CD4-positive, alpha-beta memory T cell (primary cell): ENCODE results near the gene RFPL1. TPM values are rescaled to one million over a fixed set of nuclear protein-coding genes. Genes with fewer than 3 reads are reported as not detected.
"Not testable (repeated sequence)": the region's sequence is repeated elsewhere in the genome, so short reads cannot be mapped to it uniquely, and the experiment has no call there.

ENCODE experiments used
- CTCF ChIA-PET: fragments of 350-600 bp; sonication (Branson Sonifier 250); formaldehyde crosslinking; loops from one replicate; lab custom pipeline; 2021; ENCODE audit warnings: inconsistent platforms; ENCODE audit not compliant: partially characterized antibody; lab: Charles Lee
- POLR2A ChIA-PET: fragments of 350-600 bp; sonication (Branson Sonifier 250); formaldehyde crosslinking; loops from one replicate; lab custom pipeline; 2021; ENCODE audit not compliant: partially characterized antibody; lab: Charles Lee
- DNase-seq, 5 donors: peaks; one replicate each; pipeline versions ENCODE4 v3.0.0 to v3.0.0-alpha.2; 2020 to 2022; ENCODE audit warnings: mixed read lengths in 1 of 5
- H3K27ac ChIP-seq: one replicate; pipeline ENCODE4 v1.7.0; 2013; ENCODE audit warnings: low read depth, low read length
- H3K27me3 ChIP-seq: 2 replicates; pipeline ENCODE4 v1.7.0; 2013; ENCODE audit warnings: mild to moderate bottlenecking, low read length, moderate library complexity; ENCODE audit not compliant: insufficient read depth
- H3K36me3 ChIP-seq: 2 replicates; pipeline ENCODE4 v1.7.0; 2013; ENCODE audit warnings: mild to moderate bottlenecking, low read length, moderate library complexity; ENCODE audit not compliant: insufficient read depth
- H3K4me1 ChIP-seq: 2 replicates; pipeline ENCODE4 v1.7.0; 2013; ENCODE audit warnings: mild to moderate bottlenecking, low read length, moderate library complexity; ENCODE audit not compliant: insufficient read depth
- H3K4me3 ChIP-seq, 2 donors: one replicate each; pipeline ENCODE4 v1.7.0; 2013; ENCODE audit warnings: low read length in 2 of 2, mild to moderate bottlenecking in 1 of 2
- H3K9me3 ChIP-seq, 2 donors: one replicate each; pipeline ENCODE4 v1.7.0; 2013; ENCODE audit warnings: low read length in 2 of 2, control low read depth in 1 of 2; ENCODE audit not compliant: control insufficient read depth in 1 of 2
- H3K27ac Mint-ChIP-seq, 7 donors: one replicate each; pipeline ENCODE4 v1.8.0; 2020 to 2021; ENCODE audit warnings: mixed read lengths in 7 of 7, mild to moderate bottlenecking in 6 of 7, inconsistent platforms in 3 of 7, moderate library complexity in 3 of 7
- H3K27me3 Mint-ChIP-seq, 2 donors: one replicate each; pipeline ENCODE4 v1.8.0; 2020 to 2021; ENCODE audit warnings: mixed read lengths in 2 of 2
- H3K36me3 Mint-ChIP-seq, 2 donors: one replicate each; pipeline ENCODE4 v1.8.0; 2020 to 2021; ENCODE audit warnings: mixed read lengths in 2 of 2, inconsistent platforms in 1 of 2, mild to moderate bottlenecking in 1 of 2
- H3K4me1 Mint-ChIP-seq, 4 donors: one replicate each; pipeline ENCODE4 v1.8.0; 2020 to 2021; ENCODE audit warnings: mixed read lengths in 4 of 4, mild to moderate bottlenecking in 1 of 4
- H3K4me3 Mint-ChIP-seq, 8 donors: one replicate each; pipeline ENCODE4 v1.8.0; 2020 to 2021; ENCODE audit warnings: mixed read lengths in 8 of 8, mild to moderate bottlenecking in 7 of 8, moderate library complexity in 6 of 8, inconsistent platforms in 3 of 8
- H3K9me3 Mint-ChIP-seq, 8 donors: one replicate each; pipeline ENCODE4 v1.8.0; 2020 to 2021; ENCODE audit warnings: mixed read lengths in 8 of 8, mild to moderate bottlenecking in 5 of 8, inconsistent platforms in 3 of 8, moderate library complexity in 1 of 8
- intact Hi-C: fragments of 100-400 bp; cut with micrococcal nuclease; formaldehyde crosslinking; loops from one replicate; pipeline ENCODE4 v1.15.1; 2023
- polyA plus RNA-seq, 2 donors: library from polyadenylated mRNA; unstranded; fragments of 300-500 nt; fragmentation: Illumina TruSeq; gene quantifications; one replicate each; pipeline ENCODE4 v1.2.3, GENCODE V29; 2021
- total RNA-seq, 2 experiments: library from RNA; stranded (reverse); gene quantifications; one replicate each; pipeline ENCODE4 v1.2.3, GENCODE V29; 2021

Gene RFPL1
- not detected for total RNA-seq
- polyA plus RNA-seq = not detected

GRCh38 chr22:29438283-29438682 is at the start of gene RFPL1:
Gene RFPL1 (plus strand): TSS chr22:29438583.
- H3K27me3 ChIP-seq, DNase-seq, H3K36me3 Mint-ChIP-seq, H3K27ac ChIP-seq, H3K4me3 Mint-ChIP-seq, H3K9me3 ChIP-seq, H3K9me3 Mint-ChIP-seq, H3K4me1 Mint-ChIP-seq, H3K36me3 ChIP-seq, intact Hi-C loops, H3K4me3 ChIP-seq, H3K4me1 ChIP-seq, H3K27ac Mint-ChIP-seq, POLR2A ChIA-PET, CTCF ChIA-PET: not testable (repeated sequence)
- peaks cover 7 to 10% of the 10 kb centered on the region in 2 donors for H3K27me3 Mint-ChIP-seq

- ChIA-PET POLR2A (interaction anchor here (1.0 to 1.5 kb wide), 4 partner anchors 26 to 166 kb away, joined by 3 to 9 read pairs (median 3); partner anchors contain the start of gene THOC5), CTCF (interaction anchor here (0.7 to 2.7 kb wide), 4 partner anchors 9 to 165 kb away, joined by 3 to 8 read pairs (median 4); partner anchors contain the start of gene THOC5)
- H3K27ac ChIP-seq = peak overlapping the region; percentile 86
- H3K4me3 ChIP-seq = peak overlapping the region; percentile 64 to 77
- no peaks in the 10 kb centered on the region for H3K9me3 Mint-ChIP-seq
- peaks cover 26 to 52% (median 39%) of the 10 kb centered on the region in 4 donors for H3K4me1 Mint-ChIP-seq
- H3K36me3 Mint-ChIP-seq = peaks cover 0 to 9% of the 10 kb centered on the region in 2 donors
- no peaks in the 10 kb centered on the region for H3K27me3 ChIP-seq
- peak overlapping the region; percentile 90 to 96 (median 95) for H3K27ac Mint-ChIP-seq
- intact Hi-C loops = loop anchor here (2.0 to 10.0 kb wide), 4 partner anchors 26 to 1474 kb away; partner anchors contain the start of genes PITPNB and THOC5
- H3K36me3 ChIP-seq = no peaks in the 10 kb centered on the region
- no peaks in the 10 kb centered on the region for H3K9me3 ChIP-seq
- no peaks in the 10 kb centered on the region for H3K27me3 Mint-ChIP-seq
- H3K4me1 ChIP-seq = peaks cover 51% of the 10 kb centered on the region
- H3K4me3 Mint-ChIP-seq = peak overlapping the region; percentile 89 to 98 (median 93)
- peak in 1 of 5 donors; percentile 24 for DNase-seq
These were observed 49.7 kb upstream of the RFPL1 start for GRCh38 chr22:29388759-29389090.

GRCh38 chr22:29390270-29390669 is 48.1 kb upstream of the RFPL1 start:
- no peak overlapping the region for H3K27ac ChIP-seq
- Mint-ChIP-seq H3K27me3 (no peaks in the 10 kb centered on the region), H3K9me3 (no peaks in the 10 kb centered on the region), H3K27ac (no peak overlapping the region), H3K4me3 (no peak overlapping the region), H3K36me3 (peaks cover 0 to 3% of the 10 kb centered on the region in 2 donors), H3K4me1 (peaks cover 26 to 50% (median 36%) of the 10 kb centered on the region in 4 donors)
- peaks cover 42% of the 10 kb centered on the region for H3K4me1 ChIP-seq
- POLR2A ChIA-PET = no interaction called here
- DNase-seq = no peak
- no peaks in the 10 kb centered on the region for H3K9me3 ChIP-seq
- CTCF ChIA-PET = interaction anchor here (2.7 kb wide), 1 partner anchor 22 kb away, joined by 8 read pairs; no protein-coding TSS in a partner anchor
- no peaks in the 10 kb centered on the region for H3K27me3 ChIP-seq
- intact Hi-C loops = no loop called here
- no peak overlapping the region for H3K4me3 ChIP-seq
- H3K36me3 ChIP-seq = no peaks in the 10 kb centered on the region

- Histone ChIP-seq H3K4me3 (no peak overlapping the region), H3K27ac (no peak overlapping the region), H3K36me3 (no peaks in the 10 kb centered on the region), H3K27me3 (no peaks in the 10 kb centered on the region), H3K4me1 (peaks cover 29% of the 10 kb centered on the region), H3K9me3 (no peaks in the 10 kb centered on the region)
- H3K9me3 Mint-ChIP-seq = no peaks in the 10 kb centered on the region
- peaks cover 0 to 3% of the 10 kb centered on the region in 2 donors for H3K36me3 Mint-ChIP-seq
- H3K27ac Mint-ChIP-seq = no peak overlapping the region
- H3K4me3 Mint-ChIP-seq = no peak overlapping the region
- CTCF ChIA-PET = interaction anchor here (0.6 to 0.9 kb wide), 2 partner anchors 132 to 179 kb away, joined by 3 read pairs; no protein-coding TSS in a partner anchor
- H3K27me3 Mint-ChIP-seq = no peaks in the 10 kb centered on the region
- intact Hi-C loops = no loop called here
- POLR2A ChIA-PET = interaction anchor here (1.2 kb wide), 1 partner anchor 162 kb away, joined by 4 read pairs; the partner anchor contains the start of gene THOC5
- no peak for DNase-seq
- H3K4me1 Mint-ChIP-seq = peaks cover 18 to 37% (median 26%) of the 10 kb centered on the region in 4 donors
These were observed 46.8 kb upstream of the RFPL1 start for GRCh38 chr22:29391546-29391945.

GRCh38 chr22:29393019-29393608 is 45.3 kb upstream of the RFPL1 start:
- Histone ChIP-seq H3K9me3 (no peaks in the 10 kb centered on the region), H3K27ac (no peak overlapping the region), H3K4me3 (no peak overlapping the region), H3K27me3 (no peaks in the 10 kb centered on the region), H3K36me3 (no peaks in the 10 kb centered on the region), H3K4me1 (peaks cover 14% of the 10 kb centered on the region)
- Mint-ChIP-seq H3K4me1 (peaks cover 8 to 22% (median 13%) of the 10 kb centered on the region in 4 donors), H3K36me3 (no peaks in the 10 kb centered on the region), H3K27ac (peak overlapping the region in 1 of 7 donors; percentile 8), H3K27me3 (no peaks in the 10 kb centered on the region), H3K4me3 (peak overlapping the region in 1 of 8 donors; percentile 45), H3K9me3 (no peaks in the 10 kb centered on the region)
- CTCF ChIA-PET = interaction anchor here (1.3 kb wide), 1 partner anchor 18 kb away, joined by 3 read pairs; no protein-coding TSS in a partner anchor
- DNase-seq = no peak
- intact Hi-C loops = no loop called here
- POLR2A ChIA-PET = interaction anchor here (1.0 kb wide), 1 partner anchor 161 kb away, joined by 4 read pairs; the partner anchor contains the start of gene THOC5

- CTCF ChIA-PET = interaction anchor here (0.5 to 1.3 kb wide), 6 partner anchors 10 to 619 kb away, joined by 3 to 5 read pairs (median 4); no protein-coding TSS in a partner anchor
- Histone ChIP-seq H3K36me3 (no peaks in the 10 kb centered on the region), H3K9me3 (no peaks in the 10 kb centered on the region), H3K27ac (no peak overlapping the region), H3K4me1 (peaks cover 3% of the 10 kb centered on the region), H3K4me3 (no peak overlapping the region), H3K27me3 (no peaks in the 10 kb centered on the region)
- Mint-ChIP-seq H3K27me3 (no peaks in the 10 kb centered on the region), H3K9me3 (no peaks in the 10 kb centered on the region), H3K4me1 (peaks cover 5 to 11% (median 6%) of the 10 kb centered on the region in 4 donors), H3K4me3 (peak overlapping the region in 1 of 8 donors; percentile 3), H3K36me3 (no peaks in the 10 kb centered on the region), H3K27ac (peak overlapping the region in 1 of 7 donors; percentile 43)
- peak; percentile 50 to 65 (median 60) for DNase-seq
- POLR2A ChIA-PET = interaction anchor here (0.6 to 1.0 kb wide), 2 partner anchors 159 to 610 kb away, joined by 3 read pairs; partner anchors contain the start of gene THOC5
- intact Hi-C loops = loop anchor here (1.0 to 2.0 kb wide), 4 partner anchors 17 to 694 kb away; no protein-coding TSS in a partner anchor
These were observed 43.3 kb upstream of the RFPL1 start for GRCh38 chr22:29394931-29395581.

GRCh38 chr22:29396126-29396525 is 42.3 kb upstream of the RFPL1 start:
- H3K4me1 ChIP-seq = peaks cover 3% of the 10 kb centered on the region
- POLR2A ChIA-PET = no interaction called here
- Mint-ChIP-seq H3K9me3 (no peaks in the 10 kb centered on the region), H3K27ac (no peak overlapping the region), H3K4me3 (no peak overlapping the region), H3K27me3 (peaks cover 0 to 2% of the 10 kb centered on the region in 2 donors), H3K36me3 (no peaks in the 10 kb centered on the region), H3K4me1 (peaks cover 5 to 11% (median 6%) of the 10 kb centered on the region in 4 donors)
- no peak overlapping the region for H3K27ac ChIP-seq
- CTCF ChIA-PET = interaction anchor here (0.8 to 1.2 kb wide), 3 partner anchors 11 to 606 kb away, joined by 3 to 4 read pairs (median 4); no protein-coding TSS in a partner anchor
- no peaks in the 10 kb centered on the region for H3K9me3 ChIP-seq
- H3K27me3 ChIP-seq = no peaks in the 10 kb centered on the region
- no peak overlapping the region for H3K4me3 ChIP-seq
- intact Hi-C loops = no loop called here
- H3K36me3 ChIP-seq = no peaks in the 10 kb centered on the region
- DNase-seq = peak in 1 of 5 donors; percentile 14
